IPS DF 4.7 (cell line): ENCODE data around the gene ZFX.

Experiments used
- DNase-seq: peaks from one replicate; pipeline ENCODE4 v3.0.0-alpha.2; 2013; ENCODE audit warnings: low spot score; ENCODE audit errors: extremely low read depth

The ZFX gene

GRCh38 chrX:24235084-24235710, 85.7 kb downstream of the ZFX start:
- no peak for DNase-seq

GRCh38 chrX:24241822-24242648, 92.5 kb downstream of the ZFX start:
- no peak for DNase-seq

GRCh38 chrX:24242649-24243175, 93.2 kb downstream of the ZFX start:
- DNase-seq: no peak

GRCh38 chrX:24243188-24243587, 93.7 kb downstream of the ZFX start:
- no peak for DNase-seq

GRCh38 chrX:24243692-24244091, 94.2 kb downstream of the ZFX start:
- DNase-seq: no peak

- DNase-seq: no peak
These were observed 95.7 kb downstream of the ZFX start for GRCh38 chrX:24245202-24245601.

GRCh38 chrX:24248042-24248441, 98.5 kb downstream of the ZFX start:
- DNase-seq: no peak

GRCh38 chrX:24253030-24253429, 103.5 kb downstream of the ZFX start:
- DNase-seq: no peak

- DNase-seq: no peak
These were observed 103.9 kb downstream of the ZFX start for GRCh38 chrX:24253469-24253868.

GRCh38 chrX:24257011-24257410, 107.5 kb downstream of the ZFX start:
- no peak for DNase-seq

- DNase-seq: no peak
These were observed 110.2 kb downstream of the ZFX start for GRCh38 chrX:24259544-24260240.

GRCh38 chrX:24260842-24261550, 111.5 kb downstream of the ZFX start:
- DNase-seq: no peak

GRCh38 chrX:24262309-24262708, 112.8 kb downstream of the ZFX start:
- DNase-seq: no peak

GRCh38 chrX:24264383-24264782, 114.9 kb downstream of the ZFX start:
- DNase-seq: no peak
